ENCODE measurements around the gene TMEM270. TPM values are rescaled to one million over a fixed set of nuclear protein-coding genes. Genes with fewer than 3 reads are reported as not detected.

TMEM270 gene
- total RNA-seq, 1 experiment from 2014 or later = 1.1 TPM

GRCh38 chr7:73831584-73831833 lies 29.4 kb upstream of the TMEM270 start:
- ATAC-seq (peak; percentile 0), DNase-seq (ENCODE audit: low read depth, low spot score) (no peak)
- Histone ChIP-seq H3K4me2 (ENCODE audit: low read length) (peak overlapping the region; percentile 99), H3K9me3 (ENCODE audit: control insufficient read depth in 1 of 2, insufficient read depth in 1 of 2, low read depth in 1 of 2, low read length in 2 of 2) (no peaks in the 10 kb centered on the region), H3K27me3 (ENCODE audit: insufficient read depth, low read length) (no peaks in the 10 kb centered on the region), H3K4me3 (replicated peaks in 1 of 2; ENCODE audit: low read depth in 1 of 2, low read length in 2 of 2) (peak overlapping the region; percentile 93 to 96), H3K27ac (ENCODE audit: low read depth, low read length) (peak overlapping the region; percentile 96), H4K20me1 (ENCODE audit: insufficient read depth) (no peaks in the 10 kb centered on the region), H3K4me1 (ENCODE audit: control insufficient read depth in 1 of 2, insufficient read depth in 2 of 2, low read length in 2 of 2) (peaks cover 59 to 84% of the 10 kb centered on the region in 2 experiments), H3K36me3 (ENCODE audit: control insufficient read depth in 1 of 2, insufficient read depth in 2 of 2, low read length in 2 of 2) (0 out of 4 replicates have a peak, but pooled peaks cover 0 to 7% of the 10 kb centered on the region in 2 experiments), H2AFZ (ENCODE audit: low read depth, low read length, poor library complexity, severe bottlenecking) (no peak overlapping the region), H3K9me2 (ENCODE audit: insufficient read depth) (no peaks in the 10 kb centered on the region), H3K9ac (ENCODE audit: low read length) (peak overlapping the region; percentile 99), H3K79me2 (ENCODE audit: insufficient read depth, low read length) (peaks cover 23% of the 10 kb centered on the region)
- intact Hi-C loops (cut with micrococcal nuclease) = no loop called here
- no peak for TF ChIP-seq FOSL1 (IDR thresholded peaks at IDR 0.05; ENCODE audit: low read depth)
- no peak for TF ChIP-seq REST (IDR thresholded peaks at IDR 0.05; ENCODE audit: low read depth)
- TF ChIP-seq SIN3A (IDR thresholded peaks at IDR 0.05; ENCODE audit: low read depth) = no peak
- no peak for TF ChIP-seq RAD21 (IDR thresholded peaks at IDR 0.05; ENCODE audit: low read depth)
- no peak for TF ChIP-seq EZH2phosphoT487 (IDR thresholded peaks at IDR 0.05; ENCODE audit: borderline replicate concordance)
- no peak for TF ChIP-seq JUND (IDR thresholded peaks at IDR 0.05)
- peak; percentile 22 for TF ChIP-seq POLR2A (IDR thresholded peaks at IDR 0.05; ENCODE audit: borderline replicate concordance, extremely low read depth, insufficient read depth, insufficient read length)
- ChIA-PET RAD21 (ENCODE audit: low non-redundant PET in 1 of 2, low total read pairs in 2 of 2, uncharacterized antibody in 2 of 2, unreplicated experiment in 2 of 2) (no interaction called here), POLR2A (interaction anchor here (1.4 to 5.4 kb wide), 9 partner anchors 9 to 97 kb away, joined by 5 to 87 read pairs (median 30); partner anchors contain the start of genes ABHD11, CLDN3 and METTL27), CTCF (no interaction called here)
- no TSS peak for BruUV-seq (replicated peaks)

Data from HCT116 (cell line).